OCI-LY7 (cell line): ENCODE measurements around the gene MTERF4.

Experiments used
- EZH2phosphoT487 ChIP-seq: fragments of 200-600 bp; sonication (generic); IDR thresholded peaks from 2 replicates; pipeline ENCODE4 v1.6.1; 2018; ENCODE audit warnings: low read depth, borderline replicate concordance, mild to moderate bottlenecking, mixed run types, antibody characterized with exemption, low read length, moderate library complexity, mixed read lengths
- TF ChIP-seq, protein P1 (sequence below): fragments of 200-600 bp; sonication (generic); conservative IDR thresholded peaks from 2 replicates; pipeline ENCODE4 v1.5.1; 2014; ENCODE audit warnings: mild to moderate bottlenecking, antibody characterized with exemption, low read length, moderate library complexity, mixed read lengths

DNA sequence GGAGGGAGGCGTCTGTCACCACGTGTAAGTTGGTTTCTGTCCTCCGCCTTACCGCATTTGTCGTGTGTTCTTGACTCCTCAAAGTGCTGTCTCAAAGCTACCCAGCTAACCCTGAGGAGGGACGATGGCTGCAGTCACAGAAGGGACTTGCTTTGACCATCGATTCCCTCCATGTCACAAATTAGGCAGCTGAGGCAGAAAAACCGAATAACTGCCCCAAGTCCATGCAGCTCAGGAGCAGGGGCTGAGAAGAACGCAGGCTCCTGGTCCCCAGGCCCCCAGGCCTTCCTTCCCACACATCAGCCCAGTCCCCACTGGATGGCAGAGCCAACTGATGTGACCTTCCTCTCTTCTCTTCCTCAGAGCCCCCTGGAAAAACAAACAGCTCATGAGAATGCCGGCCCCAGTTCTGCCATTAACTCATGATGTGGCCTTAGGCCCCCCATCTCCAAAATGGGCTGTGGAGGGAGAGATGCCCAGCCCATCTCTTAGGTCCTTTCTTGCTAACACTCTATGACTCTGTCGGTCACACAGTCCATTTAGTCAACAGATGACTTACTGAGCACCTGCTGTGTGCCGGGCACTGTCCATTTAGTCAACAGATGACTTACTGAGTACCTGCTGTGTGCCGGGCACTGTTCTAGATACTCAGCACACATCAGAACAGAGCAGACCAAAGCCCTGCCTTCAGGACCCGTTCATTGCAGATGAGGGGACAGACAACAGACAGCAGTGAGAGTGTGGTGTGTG is 19.6 kb downstream of the MTERF4 start:
- TF ChIP-seq, protein P1, sequence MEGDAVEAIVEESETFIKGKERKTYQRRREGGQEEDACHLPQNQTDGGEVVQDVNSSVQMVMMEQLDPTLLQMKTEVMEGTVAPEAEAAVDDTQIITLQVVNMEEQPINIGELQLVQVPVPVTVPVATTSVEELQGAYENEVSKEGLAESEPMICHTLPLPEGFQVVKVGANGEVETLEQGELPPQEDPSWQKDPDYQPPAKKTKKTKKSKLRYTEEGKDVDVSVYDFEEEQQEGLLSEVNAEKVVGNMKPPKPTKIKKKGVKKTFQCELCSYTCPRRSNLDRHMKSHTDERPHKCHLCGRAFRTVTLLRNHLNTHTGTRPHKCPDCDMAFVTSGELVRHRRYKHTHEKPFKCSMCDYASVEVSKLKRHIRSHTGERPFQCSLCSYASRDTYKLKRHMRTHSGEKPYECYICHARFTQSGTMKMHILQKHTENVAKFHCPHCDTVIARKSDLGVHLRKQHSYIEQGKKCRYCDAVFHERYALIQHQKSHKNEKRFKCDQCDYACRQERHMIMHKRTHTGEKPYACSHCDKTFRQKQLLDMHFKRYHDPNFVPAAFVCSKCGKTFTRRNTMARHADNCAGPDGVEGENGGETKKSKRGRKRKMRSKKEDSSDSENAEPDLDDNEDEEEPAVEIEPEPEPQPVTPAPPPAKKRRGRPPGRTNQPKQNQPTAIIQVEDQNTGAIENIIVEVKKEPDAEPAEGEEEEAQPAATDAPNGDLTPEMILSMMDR = no peak
- no peak for TF ChIP-seq EZH2phosphoT487
